Occipital lobe (tissue), 2 donors: ENCODE results near the gene FBXO42. TPM values are rescaled to one million over a fixed set of nuclear protein-coding genes. Genes with fewer than 3 reads are reported as not detected.
A peak's percentile ranks its signal among the peaks of the same experiment; 100 is the strongest.

Experiments
- DNase-seq: peaks from one replicate; lab custom pipeline; 2025; lab: John Stamatoyannopoulos, UW
- total RNA-seq: library from RNA; depleted of rRNA; stranded (reverse); fragments of >200 nt; gene quantifications from one replicate; pipeline ENCODE4 v1.2.3, GENCODE V29; 2014

The FBXO42 gene
- total RNA-seq, 1 donor from 2014 or later: 29.5 TPM

DNA sequence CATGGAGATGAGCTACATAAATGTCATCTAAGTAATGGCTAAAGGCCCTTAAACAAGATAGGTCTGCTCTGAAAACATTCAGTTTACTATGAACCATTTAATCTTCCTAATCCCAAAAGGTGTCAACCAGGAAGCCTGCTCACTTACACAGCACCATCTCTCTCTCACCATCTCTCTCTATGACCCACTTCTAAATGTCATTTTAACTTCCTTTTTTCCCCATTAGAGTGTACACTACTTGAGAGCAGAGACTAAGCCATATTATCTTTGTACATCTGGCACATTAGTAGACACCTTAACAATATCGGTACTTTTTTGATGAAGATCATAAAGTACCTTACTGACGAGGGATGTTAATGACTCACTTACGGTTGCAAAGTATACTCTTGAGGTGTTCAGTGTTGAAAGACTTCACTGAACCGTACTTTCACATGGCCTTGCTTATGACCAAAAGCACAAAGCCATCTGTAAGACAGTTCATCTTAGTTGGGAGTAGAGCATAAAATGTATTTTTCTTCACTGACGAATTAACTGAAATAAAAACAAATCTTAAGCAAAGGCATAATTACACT is 25.4 kb downstream of the FBXO42 start:
- DNase-seq: no peak

GRCh38 chr1:16324456-16324890 is 27.8 kb downstream of the FBXO42 start:
- peak; percentile 3 for DNase-seq

GRCh38 chr1:16321176-16321867 is 31.0 kb downstream of the FBXO42 start:
- DNase-seq: no peak

- DNase-seq: no peak
Measured at GRCh38 chr1:16318555-16318954, 33.7 kb downstream of the FBXO42 start.

DNA sequence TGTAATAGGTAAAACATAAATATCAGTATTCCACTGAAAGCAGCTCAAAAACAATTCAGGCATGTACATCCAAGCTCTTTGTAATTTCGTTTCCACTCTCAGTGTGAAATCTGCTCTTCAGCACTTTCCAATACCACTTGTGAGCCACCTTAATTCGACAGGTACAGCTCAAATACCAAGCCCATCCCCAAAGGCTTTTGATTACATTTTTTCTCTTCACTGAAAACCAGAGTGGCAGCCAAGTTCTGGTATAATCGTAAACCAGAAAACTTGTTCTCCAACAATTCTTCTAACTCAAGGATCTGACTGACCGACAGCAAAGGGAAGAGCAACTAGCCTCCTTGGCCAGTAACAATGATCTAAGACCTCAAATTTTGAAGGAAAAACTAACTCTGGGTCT is 36.8 kb downstream of the FBXO42 start:
- no peak for DNase-seq

- no peak for DNase-seq
Measured at GRCh38 chr1:16307222-16307621, 45.1 kb downstream of the FBXO42 start.

- no peak for DNase-seq
Measured at GRCh38 chr1:16302709-16303627, 49.3 kb downstream of the FBXO42 start.

GRCh38 chr1:16300436-16300835 is 51.8 kb downstream of the FBXO42 start:
- DNase-seq: no peak

- DNase-seq: no peak
Measured at GRCh38 chr1:16298653-16299052, 53.6 kb downstream of the FBXO42 start.

GRCh38 chr1:16296643-16297042 is 55.6 kb downstream of the FBXO42 start:
- DNase-seq: no peak

DNA sequence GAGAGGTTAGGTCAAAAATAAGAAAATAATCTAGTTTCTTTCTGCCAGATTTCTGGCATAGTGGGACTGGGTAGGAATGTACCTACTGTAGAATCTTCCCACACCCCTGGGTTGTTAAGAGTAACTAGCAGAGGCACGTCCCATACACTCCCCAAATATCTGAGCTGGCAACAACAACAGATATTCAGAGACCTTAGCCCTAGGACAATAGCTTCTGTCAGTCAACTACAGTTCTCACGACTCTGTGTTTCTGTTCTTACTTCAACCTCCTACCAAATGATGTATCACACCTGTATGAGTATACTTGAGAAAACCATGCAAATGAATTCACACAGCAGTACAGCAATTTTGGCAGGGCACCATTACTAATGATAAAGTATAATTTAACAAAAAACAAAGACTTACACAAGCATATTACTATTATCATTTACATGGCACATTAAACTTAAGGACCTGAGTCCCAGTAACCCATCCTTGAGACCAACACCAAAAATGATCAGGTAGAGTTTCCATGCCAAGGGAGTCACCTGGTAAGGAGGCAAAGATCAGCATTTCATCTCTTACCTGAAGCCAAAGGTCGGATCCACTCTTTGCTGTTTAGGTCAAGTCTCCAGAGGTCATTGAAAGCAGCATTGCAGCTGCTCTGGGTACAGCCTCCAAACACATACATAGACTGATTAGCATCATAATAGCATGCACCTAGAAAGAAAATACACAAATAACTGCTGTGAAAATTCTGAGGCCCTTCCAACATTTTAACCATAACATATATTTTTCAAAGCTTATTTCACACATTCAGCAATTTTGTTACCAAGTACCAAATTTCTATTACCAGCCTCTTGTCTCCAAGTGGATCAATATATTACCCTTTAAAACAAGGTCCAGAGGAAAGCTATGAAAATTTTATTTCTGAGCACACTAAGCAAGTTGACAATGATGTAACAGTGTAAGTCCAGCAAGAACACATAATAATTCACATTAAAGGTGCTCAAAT is 57.8 kb downstream of the FBXO42 start:
- no peak for DNase-seq

GRCh38 chr1:16293538-16293937 is 58.7 kb downstream of the FBXO42 start:
- no peak for DNase-seq

DNA sequence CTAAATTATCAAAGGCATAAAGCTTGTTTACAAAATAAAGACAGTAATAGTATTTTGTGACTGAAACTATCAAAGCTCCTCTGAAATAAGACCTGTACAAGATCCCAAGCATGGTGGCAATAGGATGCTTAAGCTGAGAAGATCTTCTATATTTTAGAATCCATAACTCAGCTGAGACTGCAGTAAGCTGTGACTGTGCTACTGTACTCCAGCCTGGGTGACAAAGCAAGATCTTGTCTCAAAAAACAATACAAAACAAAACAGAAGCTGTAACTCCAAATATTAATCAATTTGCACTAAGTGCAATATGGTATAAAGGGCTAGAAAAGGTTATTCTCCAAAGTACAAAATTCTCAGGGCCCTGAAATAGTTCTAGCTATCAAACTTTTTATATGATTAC is 59.5 kb downstream of the FBXO42 start:
- DNase-seq: no peak

- DNase-seq: no peak
Measured at GRCh38 chr1:16289959-16290358, 62.3 kb downstream of the FBXO42 start.

- DNase-seq: no peak
Measured at GRCh38 chr1:16286122-16286521, 66.2 kb downstream of the FBXO42 start.

- no peak for DNase-seq
Measured at GRCh38 chr1:16281765-16282164, 70.5 kb downstream of the FBXO42 start.

DNA sequence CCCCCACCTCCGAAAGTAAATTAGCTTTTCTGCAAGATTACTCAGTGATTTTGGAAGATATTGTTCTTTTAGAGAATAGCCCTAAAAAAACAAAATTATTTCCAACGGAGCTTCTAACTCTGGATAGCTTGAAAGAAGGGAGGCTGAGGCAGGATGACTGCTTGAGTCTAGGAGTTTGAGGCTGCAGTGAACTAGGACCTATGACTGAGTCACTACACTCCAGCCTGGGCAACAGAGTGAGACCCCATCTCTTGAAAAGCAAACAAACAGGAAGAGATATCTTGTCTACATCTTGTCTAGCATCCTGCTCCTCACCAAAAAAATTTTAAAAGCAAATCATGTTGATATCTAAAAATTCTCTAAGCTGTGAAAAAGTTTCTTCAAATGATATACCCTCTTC is 73.1 kb downstream of the FBXO42 start:
- DNase-seq: no peak

DNA sequence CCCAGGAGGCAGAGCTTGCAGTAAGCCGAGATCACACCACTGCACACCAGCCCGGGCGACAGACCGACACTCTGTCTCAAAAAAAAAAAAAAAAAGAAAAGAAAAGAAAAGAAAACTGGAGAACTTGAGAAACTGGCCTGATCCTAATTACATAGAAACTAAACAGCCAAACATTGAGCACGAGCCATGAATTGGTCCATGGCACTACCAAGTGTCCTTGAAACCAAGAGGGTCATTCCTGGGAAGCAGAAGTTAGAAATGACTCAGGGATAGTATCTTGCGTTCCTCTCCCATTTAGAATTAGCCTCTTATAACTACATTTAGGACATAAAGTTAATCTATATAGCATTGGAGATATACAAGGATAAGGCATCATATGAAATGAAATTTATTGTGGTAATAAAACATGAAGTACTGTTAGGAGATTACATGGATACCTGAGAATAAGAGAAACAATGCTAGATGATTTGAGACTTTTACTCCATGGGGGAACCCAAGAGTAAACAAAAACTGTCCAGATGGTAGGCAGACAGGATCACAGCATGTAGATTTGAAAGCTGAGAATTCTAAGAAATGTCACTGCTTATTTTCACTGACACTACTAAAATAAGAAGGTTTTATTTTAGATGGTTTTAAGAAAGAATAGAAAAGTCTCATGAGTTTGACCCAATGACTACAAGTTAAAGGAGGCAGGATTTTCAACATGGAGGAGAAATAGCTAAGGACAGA is 75.8 kb downstream of the FBXO42 start:
- no peak for DNase-seq

DNA sequence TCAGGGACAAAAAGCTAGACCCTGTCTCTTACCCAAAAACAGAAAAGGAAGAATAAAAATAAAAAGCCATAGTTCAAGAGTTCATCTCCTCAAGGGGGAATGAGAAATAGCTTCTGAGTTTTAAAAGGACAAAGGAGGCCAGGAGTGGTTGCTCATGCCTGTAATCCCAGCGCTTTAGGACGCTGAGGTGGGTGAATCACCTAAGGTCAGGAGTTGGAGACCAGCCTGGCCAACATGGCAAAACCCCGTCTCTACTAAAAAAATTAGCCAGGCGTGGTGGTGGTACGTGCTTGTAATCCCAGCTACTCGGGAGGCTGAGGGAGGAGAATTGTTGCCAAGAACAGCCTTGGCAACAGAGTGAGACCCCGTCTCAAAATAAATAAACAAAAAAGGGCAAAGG is 76.7 kb downstream of the FBXO42 start:
- DNase-seq: no peak

DNA sequence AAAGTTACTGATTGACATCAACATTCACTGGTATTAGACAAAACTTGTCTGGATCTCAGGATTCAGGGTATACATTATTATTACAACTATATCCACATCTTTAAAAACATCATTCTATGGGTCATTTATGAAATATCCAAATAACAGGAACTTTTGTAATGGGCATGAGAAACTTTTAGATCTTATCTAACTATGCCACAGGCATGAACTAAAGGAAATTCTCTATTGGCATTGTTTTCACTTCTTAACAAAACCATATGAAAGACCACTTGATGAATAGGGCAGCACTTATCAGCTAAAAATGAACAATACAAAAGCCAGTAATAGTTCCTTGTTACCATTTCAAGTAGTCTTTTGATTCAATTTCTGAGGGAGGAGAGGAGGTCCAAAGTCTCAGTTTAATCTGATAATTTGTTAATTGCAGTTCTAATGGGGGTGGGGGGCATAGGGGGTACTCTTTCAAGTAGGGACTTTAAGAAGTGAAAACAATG is 84.5 kb downstream of the FBXO42 start:
- no peak for DNase-seq
